Right lobe of liver (tissue), 6 donors: ENCODE measurements around the gene MPPED1. TPM values are rescaled to one million over a fixed set of nuclear protein-coding genes. Genes with fewer than 3 reads are reported as not detected.

Experiments used
- ATAC-seq, 4 donors: fragments of 200-7000 bp; cut with Tn5 transposase; one replicate each; pipeline ENCODE4 v1.9.1; 2020; ENCODE audit warnings: mild to moderate bottlenecking in 4 of 4, moderate library complexity in 4 of 4
- DNase-seq, 3 donors: peaks; one replicate each; pipeline ENCODE4 v3.0.0-alpha.2; 2020
- H3K27ac ChIP-seq, 3 donors: fragments of 200-600 bp; one replicate each; pipeline ENCODE4 v1.8.0; 2022
- H3K27me3 ChIP-seq, 2 donors: fragments of 200-600 bp; one replicate each; pipeline ENCODE4 v1.8.0; 2022
- H3K36me3 ChIP-seq, 4 donors: fragments of 200-600 bp; sonication (generic) in 1 of 4; one replicate each; pipeline versions ENCODE4 v1.5.1 to v1.8.0; 2017 to 2022; ENCODE audit warnings: control low read depth in 1 of 4
- H3K4me1 ChIP-seq, 4 donors: fragments of 200-600 bp; sonication (generic) in 1 of 4; one replicate each; pipeline versions ENCODE4 v1.5.1 to v1.8.0; 2017 to 2022; ENCODE audit warnings: control low read depth in 1 of 4
- H3K4me3 ChIP-seq, 3 donors: fragments of 200-600 bp; one replicate each; pipeline ENCODE4 v1.8.0; 2022
- H3K9me3 ChIP-seq, 4 donors: fragments of 200-600 bp; sonication (generic) in 1 of 4; one replicate each; pipeline versions ENCODE4 v1.5.1 to v1.8.0; 2017 to 2022; ENCODE audit warnings: control low read depth in 1 of 4
- CTCF ChIP-seq, 4 donors: fragments of 200-600 bp in 3 of 4; fragments of 450-650 bp in 1 of 4; IDR thresholded peaks; one replicate each; pipeline versions ENCODE4 v1.5.1 to v1.8.0; 2016 to 2022; ENCODE audit warnings: antibody characterized with exemption in 4 of 4, mild to moderate bottlenecking in 2 of 4
- POLR2A ChIP-seq: fragments of 450-650 bp; IDR thresholded peaks from one replicate; pipeline ENCODE4 v1.6.1; 2017; ENCODE audit warnings: antibody characterized with exemption, mild to moderate bottlenecking
- WGBS: methylation state at CpG from one replicate; pipeline ENCODE4 v1.1.6; 2018; ENCODE audit warnings: low coverage, low lambda C conversion rate; ENCODE audit not compliant: insufficient coverage; ENCODE audit errors: missing lambda C conversion rate; 5-methylcytosine and 5-hydroxymethylcytosine counted together
- intact Hi-C, 2 donors: fragments of 100-400 bp; cut with DNase I; formaldehyde crosslinking; loops; one replicate each; pipeline versions ENCODE4 v1.11.2 to v1.14.1; 2022
- total RNA-seq, 6 experiments: library from RNA; depleted of rRNA in 2 of 6; stranded (reverse); fragments of >200 nt in 2 of 6; fragmentation: NEBNext Ultra II Directional in 3 of 6; extraction: Animal tissue kit (Norgen Biotek cat#: 25700) in 3 of 6; gene quantifications; one replicate each; pipeline versions ENCODE4 v1.1.0 to v1.2.4, GENCODE V29; 2016 to 2023
- donor health status: DM: no; HTN: yes; CAD: no.
- donor health status: DM: no; HTN: no; CAD: no.
- donor health status: DM: no; HTN: no; CAD: no.
- donor health status: DM: no; HTN: yes; CAD: no.
- donor health status: DM: no; HTN: yes; CAD: no.

MPPED1 gene
- total RNA-seq, 6 experiments from 2014 or later: 2.4 to 13.8 (median 11.3) TPM

- ATAC-seq (no peak), DNase-seq (peak in 1 of 3 donors; percentile 6)
- Histone ChIP-seq H3K36me3 (no peaks in the 10 kb centered on the region), H3K9me3 (no peaks in the 10 kb centered on the region), H3K27ac (no peak overlapping the region), H3K4me3 (no peak overlapping the region), H3K4me1 (no peaks in the 10 kb centered on the region), H3K27me3 (no peaks in the 10 kb centered on the region)
- intact Hi-C loops: no loop called here
- TF ChIP-seq POLR2A (no peak), CTCF (IDR thresholded peaks at IDR 0.05) (no peak)
- WGBS: 52% methylated on average over 2 of the region's 2 CpGs
Observed at GRCh38 chr22:43455846-43456245, 44.0 kb downstream of the MPPED1 start.

GRCh38 chr22:43457002-43457401 lies 45.2 kb downstream of the MPPED1 start:
- H3K4me1 ChIP-seq: no peaks in the 10 kb centered on the region
- H3K27me3 ChIP-seq: no peaks in the 10 kb centered on the region
- H3K9me3 ChIP-seq: no peaks in the 10 kb centered on the region
- TF ChIP-seq CTCF (IDR thresholded peaks at IDR 0.05): no peak
- no peak for TF ChIP-seq POLR2A
- intact Hi-C loops: no loop called here
- no peak overlapping the region for H3K4me3 ChIP-seq
- ATAC-seq (no peak), DNase-seq (no peak)
- WGBS: 80% methylated on average over 3 of the region's 3 CpGs
- H3K36me3 ChIP-seq: no peaks in the 10 kb centered on the region
- H3K27ac ChIP-seq: no peak overlapping the region

DNA sequence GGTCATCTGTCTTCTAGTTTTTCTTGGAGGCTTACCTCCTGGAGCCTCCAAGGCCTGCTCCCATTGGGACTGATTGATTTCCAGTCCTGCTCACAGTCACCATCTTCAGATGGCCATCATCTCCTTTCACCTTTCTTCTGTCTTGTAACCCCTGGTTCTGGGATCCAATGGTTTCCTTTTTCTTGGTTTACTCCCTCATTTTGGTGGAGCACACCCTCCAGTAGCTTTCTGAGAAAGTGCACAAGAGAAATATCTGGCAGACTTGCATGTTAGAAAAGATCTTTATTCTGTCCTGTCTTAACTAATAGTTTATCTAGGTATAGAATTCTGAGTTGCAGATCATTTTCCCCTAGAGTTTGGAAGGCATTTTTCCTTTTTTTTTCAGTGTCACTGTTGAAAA lies 50.9 kb downstream of the MPPED1 start:
- H3K9me3 ChIP-seq: no peaks in the 10 kb centered on the region
- H3K4me1 ChIP-seq: no peaks in the 10 kb centered on the region
- H3K27me3 ChIP-seq: no peaks in the 10 kb centered on the region
- ATAC-seq (no peak), DNase-seq (no peak)
- TF ChIP-seq CTCF (IDR thresholded peaks at IDR 0.05) (no peak), POLR2A (no peak)
- H3K27ac ChIP-seq: no peak overlapping the region
- no peaks in the 10 kb centered on the region for H3K36me3 ChIP-seq
- H3K4me3 ChIP-seq: no peak overlapping the region
- intact Hi-C loops: no loop called here

GRCh38 chr22:43464809-43465208 lies 53.0 kb downstream of the MPPED1 start:
- ATAC-seq: no peak
- intact Hi-C loops: no loop called here
- no peaks in the 10 kb centered on the region for H3K9me3 ChIP-seq

More at GRCh38 chr22:43464809-43465208, 53.0 kb downstream of the MPPED1 start:
- Histone ChIP-seq H3K4me1 (no peaks in the 10 kb centered on the region), H3K4me3 (no peak overlapping the region), H3K27ac (no peak overlapping the region), H3K27me3 (no peaks in the 10 kb centered on the region), H3K36me3 (no peaks in the 10 kb centered on the region)
- WGBS: 67% methylated on average over 5 of the region's 8 CpGs
- DNase-seq: no peak
- TF ChIP-seq POLR2A (no peak), CTCF (IDR thresholded peaks at IDR 0.05) (no peak)
